GM18867 (cell line): ENCODE measurements around the gene KIAA1614.

Experiments used
- ATAC-seq: cut with Tn5 transposase; IDR thresholded peaks from one replicate; pipeline ENCODE4 v1.9.1; 2021; ENCODE audit warnings: mild to moderate bottlenecking, moderate library complexity; ENCODE audit not compliant: unreplicated experiment

The KIAA1614 gene

DNA sequence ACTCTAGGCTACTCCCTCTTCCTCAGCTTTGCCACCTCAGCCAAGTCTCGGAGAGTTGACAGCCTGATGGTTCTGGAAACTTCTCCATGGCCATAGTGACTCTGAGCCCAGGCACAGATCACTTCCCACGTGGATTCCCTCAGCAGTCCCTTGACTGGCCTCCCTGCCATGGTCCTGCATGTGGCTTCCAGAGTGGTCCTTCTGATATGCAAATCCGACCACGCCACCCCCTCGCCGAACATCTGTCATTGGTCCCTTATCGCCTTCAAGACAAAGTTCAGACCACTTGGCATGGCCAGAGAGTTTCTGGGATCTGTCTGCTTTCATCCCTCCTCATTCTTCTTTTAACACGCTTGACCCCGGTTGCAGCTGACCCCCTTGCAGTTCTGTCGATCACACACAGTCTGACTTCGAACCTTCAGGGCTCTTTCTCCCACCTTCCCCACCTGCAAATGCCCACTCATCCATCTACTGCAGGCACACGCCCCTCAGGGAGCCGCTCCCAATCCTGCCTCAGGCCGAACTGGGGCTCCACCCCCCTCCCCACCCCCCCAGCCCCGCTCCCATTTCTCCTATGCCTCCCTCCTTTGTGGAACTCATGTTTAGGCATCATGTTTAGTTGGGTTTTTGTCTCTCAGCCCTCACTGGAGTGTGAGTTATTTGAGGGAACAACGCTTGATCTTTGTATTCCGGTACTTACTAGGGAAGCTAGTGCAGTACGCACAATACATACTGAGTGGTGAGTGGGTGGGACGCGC, 29.0 kb downstream of the KIAA1614 start:
- ATAC-seq: no peak

DNA sequence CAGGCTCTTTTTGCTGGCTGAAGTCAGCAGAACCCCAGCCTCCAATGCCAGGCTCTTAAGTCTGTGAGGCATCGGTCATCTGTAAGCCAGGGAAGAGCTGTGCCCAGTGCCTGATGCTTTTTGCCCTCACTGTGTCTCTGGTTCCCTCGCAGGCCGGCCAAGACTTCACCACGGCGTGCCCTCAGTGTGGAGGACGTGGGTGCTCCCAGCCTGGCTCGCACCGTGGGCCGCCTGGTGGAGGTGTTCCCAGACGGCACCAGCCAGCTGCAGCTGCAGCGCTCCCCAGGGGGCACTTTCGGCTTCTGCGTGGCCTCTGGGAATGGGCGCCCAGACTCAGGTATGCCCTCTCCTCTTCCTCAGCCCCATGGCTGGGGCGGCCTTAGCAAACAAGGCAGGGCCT, 32.5 kb downstream of the KIAA1614 start:
- no peak for ATAC-seq

DNA sequence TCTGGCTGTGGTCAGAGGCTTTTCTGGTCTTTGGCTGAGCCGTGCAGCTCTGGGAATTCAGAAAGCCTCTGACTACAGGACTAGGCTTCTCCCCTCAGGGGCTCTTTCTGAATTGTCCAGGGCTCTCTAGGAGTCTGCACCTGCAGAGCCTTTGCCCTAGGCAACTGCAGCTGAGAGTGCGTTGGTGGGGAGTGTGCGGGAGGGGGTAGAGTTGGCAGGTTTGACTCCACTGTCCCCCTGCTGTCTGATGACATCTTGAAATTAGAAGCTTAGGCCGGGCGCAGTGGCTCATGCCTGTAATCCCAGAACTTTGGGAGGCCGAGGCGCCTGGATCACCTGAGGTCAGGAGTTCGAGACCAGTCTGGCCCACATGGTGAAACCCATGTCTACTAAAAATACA, 32.9 kb downstream of the KIAA1614 start:
- ATAC-seq: no peak

DNA sequence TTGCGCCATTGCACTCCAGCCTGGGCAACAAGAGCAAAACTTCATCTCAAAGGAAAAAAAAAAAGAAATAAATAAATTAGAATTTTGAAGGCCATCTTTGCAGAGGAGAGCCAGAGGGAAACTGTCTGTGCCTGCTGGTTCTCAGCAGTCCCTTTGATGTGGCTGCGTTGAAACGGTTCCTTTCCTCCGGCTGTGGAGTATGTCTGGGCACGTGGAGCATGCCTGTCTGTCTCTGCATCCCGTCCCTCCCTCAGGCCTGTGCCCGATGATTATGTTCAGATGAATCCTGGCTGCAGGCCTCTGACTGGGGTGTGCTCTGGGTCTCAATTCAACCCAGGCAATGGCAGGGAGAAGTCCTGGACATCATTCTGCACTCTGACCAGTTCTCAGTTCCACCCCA, 33.4 kb downstream of the KIAA1614 start:
- ATAC-seq: no peak

DNA sequence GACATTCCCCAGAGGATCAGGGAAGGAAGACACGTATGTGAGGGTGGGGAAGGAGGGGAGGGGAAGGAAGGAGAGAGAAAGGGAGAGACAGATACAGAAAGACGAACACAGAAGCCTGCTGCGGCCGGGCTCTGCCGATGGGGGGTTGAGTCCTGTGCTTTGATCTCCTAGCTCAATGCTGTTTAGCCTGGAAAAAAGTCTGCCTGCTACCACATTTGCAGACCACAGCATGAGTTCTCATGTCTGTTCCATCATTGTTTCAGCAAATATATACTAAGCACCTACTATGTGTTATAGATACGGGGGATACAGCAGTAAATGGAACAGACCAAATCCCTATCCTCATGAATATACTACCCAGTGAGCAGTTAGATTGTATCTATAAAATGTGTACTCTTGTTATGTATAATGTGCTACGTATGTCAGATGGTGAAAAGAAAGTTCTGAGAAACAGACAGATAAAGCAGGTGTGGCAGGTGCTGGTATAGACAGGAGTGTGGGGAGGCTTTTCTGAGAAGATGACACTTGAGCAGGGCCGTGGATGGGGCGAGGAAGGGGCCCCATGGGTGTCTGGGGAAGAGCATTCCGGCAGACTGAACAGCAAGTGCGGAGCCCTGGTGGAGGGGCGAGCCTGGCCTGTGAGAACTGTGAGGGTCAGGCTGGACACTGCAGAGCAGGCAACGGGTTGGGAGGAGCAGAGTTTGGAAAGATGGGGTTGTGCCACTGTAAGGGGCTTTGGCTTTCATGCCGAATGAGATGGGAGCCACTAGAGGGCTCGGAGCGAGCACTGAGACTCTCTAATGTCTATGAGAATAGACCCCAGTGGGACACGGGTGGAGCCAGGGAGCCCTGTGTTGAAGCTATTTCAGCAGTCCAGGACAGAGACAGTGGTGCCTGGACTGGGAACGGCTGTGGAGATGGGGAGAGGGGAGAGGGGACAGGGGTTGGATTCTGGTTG, 34.1 kb downstream of the KIAA1614 start:
- no peak for ATAC-seq

DNA sequence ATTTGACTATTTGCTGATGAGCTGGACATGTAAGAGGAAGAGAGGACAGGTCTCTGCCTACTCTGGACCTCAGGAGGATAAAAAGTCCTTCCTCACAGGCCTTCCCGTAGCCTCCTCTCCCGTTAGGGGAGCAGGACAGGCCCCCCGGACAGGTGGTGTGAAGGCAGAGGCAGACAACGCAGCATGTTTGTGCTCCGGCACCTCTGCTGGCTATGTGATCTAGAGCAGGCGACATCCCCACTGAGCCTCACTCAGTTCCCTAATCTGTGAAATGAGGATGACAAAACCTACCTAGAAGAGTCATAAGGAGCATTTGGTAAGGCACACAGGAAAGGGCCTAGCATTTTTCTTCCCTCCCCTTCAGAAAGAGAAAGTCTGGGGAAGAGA, 34.8 kb downstream of the KIAA1614 start:
- ATAC-seq: no peak

DNA sequence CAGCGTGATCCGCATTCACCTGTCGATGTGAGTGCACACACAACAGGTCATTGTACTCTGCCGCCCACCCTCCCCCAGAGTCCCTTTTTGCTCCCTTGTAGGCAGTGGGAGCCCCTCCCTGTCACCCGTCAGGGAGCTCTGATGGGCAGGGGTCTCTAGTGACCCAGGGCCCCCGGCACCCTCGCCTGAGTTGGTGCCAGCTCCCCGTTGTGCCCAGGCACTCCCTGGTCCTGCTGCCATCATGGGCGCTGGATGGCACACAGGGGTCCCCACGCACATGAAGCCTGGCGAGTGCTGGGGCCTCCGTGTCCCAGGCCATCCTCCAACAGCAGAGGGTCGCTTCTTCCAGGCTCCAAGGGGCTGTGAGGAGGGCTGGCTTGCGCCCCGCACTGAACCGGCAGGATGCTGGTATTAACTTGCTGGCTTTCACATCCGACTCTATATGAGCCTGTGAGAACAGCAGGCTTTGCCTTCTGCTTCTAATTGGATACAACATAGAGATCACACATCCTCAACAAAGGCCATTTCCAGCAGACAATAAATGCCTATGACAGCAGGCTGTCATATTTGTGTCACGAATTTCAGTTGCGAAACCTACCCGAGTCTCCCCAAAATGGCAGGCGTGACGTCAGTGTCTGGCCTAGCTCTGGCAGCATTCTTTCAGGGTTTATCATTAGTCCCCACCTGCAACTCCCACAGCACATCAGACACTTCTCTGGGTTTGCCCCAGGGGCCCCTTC, 35.4 kb downstream of the KIAA1614 start:
- ATAC-seq: no peak

DNA sequence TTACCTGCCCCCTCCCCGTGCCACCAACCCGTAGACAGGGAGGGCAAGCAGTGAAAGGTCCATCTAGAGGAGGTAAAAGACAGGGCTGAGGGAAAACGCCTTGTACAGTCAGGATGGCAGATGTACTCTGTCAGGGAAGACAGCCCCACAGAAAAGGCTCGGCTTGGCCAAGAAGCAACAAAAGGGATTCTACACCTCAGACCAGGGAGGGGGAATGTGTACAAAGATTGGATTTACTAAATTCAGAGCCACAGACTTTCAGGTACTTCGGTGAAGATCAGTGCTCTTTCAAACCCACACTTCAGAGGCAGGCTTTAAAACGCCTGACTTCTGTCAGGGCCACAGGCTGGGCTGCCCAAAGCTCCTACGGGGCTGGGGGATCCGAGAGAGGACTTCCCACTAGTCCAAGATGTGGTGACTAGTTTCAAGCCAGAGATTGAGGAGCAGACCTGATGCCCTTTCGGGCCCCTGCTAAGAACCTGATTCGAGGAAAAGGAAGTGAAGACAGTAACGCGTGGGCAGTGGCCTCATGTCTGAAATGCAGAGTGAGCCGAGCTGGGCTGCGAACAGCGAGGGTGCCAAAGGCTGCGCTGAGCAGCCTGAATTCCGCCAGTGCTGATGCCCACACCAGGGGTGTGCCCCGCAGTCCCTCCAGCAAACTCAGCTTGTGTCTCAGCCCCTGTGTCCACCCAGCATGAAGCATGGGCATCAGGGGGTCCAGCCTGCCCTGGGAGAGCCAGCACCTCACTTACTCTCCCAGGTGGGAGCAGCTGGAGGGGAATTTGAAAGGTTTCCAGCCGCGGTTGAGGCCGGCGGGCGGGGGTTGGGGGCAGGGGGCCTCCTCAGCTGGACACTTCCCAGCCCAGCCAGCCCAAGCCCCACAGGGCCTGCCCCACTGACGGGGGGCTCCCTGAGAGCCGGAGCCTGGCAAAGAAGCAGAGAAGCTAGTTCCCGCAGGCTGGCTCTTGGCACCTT, 36.2 kb downstream of the KIAA1614 start:
- ATAC-seq: no peak

DNA sequence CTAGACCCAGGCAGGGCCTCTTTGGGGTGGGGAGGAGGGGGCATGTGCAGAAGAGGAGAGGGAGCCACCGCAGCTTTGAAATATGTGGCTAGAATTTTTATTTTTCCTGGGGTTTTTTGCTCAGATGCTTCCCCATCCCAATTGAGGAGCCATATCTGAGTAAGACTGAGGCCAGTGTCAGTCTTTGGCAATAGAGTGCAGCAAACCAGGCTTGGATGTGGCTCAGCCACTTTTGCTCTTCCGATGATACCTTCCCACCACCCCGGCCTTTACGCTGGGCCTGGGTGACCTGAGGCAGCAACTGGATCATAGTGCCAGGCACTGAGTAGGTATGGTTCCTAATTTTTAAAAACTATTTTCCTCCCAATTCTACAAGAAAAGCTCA, 36.9 kb downstream of the KIAA1614 start:
- ATAC-seq: no peak

DNA sequence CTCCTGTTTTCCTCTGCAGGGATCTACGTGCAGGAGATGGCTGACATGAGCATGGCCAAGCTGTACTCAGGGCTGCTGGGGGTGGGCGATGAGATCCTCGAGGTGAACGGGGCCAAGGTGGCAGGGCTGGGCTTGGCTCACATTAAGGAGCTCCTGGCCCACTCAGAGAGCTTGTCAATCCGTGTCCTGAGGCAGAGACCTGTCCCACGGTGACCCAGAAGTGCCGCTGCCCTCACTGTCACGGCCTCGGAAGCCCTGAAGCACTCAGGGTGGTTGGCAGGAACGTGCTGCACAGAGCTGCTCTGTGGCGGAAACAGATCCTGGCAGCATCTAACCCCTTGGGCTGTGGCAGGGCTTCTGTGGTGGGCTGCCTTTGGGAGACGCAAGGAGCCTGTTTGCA, 37.6 kb downstream of the KIAA1614 start:
- ATAC-seq: no peak

DNA sequence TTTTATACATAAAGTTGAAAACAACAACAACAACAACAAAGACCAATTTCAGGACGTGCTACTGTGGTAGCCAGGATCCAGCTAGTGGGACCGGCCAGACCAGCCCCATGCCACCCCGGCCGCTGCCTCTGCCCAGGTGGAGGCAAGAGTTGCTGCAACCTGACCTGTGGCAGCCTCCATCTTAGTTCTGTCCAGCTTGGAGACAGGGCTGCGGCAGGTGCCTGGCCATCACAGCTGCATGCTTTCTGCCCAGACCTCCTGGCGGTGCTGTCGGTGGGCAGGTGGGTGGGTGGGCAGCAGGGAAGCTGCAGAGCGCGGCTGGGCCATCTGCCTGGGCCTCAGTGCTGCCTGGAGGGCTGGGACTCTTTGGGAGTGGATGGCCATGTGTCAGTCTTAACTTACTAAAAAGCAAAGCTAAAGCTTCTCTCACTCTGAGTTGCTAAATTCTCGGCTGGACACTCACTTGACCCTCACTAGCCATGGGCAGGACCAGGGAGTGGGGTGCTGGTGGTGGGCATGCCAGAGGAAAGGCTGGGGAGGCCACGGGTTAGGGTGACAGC, 38.6 kb downstream of the KIAA1614 start:
- ATAC-seq: no peak

DNA sequence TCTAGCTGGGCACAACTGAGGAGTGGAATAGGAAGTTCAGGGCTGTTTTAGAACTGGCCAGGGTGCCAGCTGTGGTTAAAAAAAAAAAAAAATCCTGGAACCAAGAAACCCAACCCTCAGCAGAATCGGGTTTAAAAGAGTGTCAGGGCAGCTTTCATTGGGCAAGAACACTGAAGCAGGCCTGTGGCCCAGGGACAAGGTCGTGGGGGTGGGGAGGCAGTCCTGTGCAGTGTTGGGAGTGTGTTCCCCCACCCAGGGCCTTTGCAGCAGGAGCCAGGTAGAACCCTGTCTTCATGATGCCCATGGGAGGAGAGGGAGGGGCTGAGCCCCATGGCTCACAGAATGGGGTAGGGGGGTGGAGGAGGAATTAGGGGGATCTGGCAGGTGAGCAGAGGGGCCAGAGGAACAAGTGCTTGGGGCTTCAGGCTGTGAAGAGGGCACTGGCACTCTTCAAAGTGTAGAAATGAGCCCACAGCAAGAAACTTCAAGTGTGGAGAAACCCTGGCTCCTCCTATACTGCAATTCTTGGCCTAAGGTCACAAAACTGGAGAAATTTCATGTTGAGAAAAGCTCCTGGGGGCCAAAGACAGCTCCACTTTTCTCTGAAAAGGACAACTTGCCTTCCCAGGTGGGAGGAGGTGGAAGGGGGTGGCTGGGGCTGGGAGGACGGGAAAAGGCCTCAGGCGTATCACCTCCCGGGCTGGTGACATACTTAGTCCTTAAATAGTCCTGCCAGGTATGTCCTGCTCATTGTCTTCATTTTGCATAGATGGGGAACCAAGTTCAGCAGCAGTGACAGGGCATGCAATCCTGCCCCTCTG, 39.3 kb downstream of the KIAA1614 start:
- ATAC-seq: no peak

DNA sequence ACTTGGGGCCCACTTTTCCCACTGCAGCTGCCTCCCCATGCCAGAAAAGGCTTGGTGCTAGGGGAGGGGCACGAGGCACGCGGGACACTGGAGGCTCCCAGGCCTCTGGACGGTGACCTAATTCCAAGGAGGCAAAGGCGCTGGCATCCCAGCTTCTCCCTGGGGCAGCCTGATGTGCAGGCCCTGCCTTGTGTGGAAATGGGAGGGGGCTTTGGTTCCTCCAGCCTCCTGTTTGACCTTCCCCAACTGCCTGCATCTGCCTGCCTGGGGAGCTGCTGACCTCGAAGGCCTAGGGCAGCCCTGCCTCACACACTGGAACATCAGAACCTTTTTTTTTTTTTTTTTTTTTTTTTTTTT, 39.9 kb downstream of the KIAA1614 start:
- ATAC-seq: no peak

DNA sequence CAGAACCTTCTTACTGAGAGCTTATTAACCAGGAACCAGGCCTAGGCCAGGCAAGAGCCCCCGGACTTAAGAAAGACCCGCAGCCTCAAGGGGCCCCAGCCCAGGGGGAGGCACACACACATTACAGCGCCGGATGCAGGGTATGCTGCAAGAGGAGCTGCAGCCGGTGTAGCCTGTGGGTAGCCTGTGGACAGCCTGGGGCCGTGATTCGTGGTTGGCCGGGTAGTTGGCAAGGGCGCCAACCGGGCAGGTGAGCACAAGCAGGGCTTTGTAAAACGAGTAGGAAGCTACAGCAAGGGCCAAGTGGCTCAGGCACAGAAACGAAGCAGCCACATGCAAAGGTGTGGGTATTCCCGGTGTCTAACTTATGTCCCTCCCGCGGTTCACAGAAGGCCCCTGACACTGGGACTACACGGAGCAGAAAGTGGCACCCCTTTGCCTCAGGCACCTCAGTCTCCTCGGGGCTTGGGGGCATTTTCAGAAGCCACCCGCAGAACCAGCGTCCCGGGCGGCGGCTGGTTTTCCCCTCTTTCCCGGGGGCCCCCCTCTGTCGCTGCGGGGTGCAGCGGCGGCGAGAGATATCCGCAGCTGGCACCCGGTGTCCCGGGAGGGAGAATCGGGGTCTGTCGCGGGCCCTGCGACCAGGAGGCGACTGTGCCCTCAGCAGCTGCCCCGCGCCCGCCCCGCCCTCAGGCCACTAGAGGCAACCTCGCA, 40.8 kb downstream of the KIAA1614 start:
- ATAC-seq: peak; percentile 13

DNA sequence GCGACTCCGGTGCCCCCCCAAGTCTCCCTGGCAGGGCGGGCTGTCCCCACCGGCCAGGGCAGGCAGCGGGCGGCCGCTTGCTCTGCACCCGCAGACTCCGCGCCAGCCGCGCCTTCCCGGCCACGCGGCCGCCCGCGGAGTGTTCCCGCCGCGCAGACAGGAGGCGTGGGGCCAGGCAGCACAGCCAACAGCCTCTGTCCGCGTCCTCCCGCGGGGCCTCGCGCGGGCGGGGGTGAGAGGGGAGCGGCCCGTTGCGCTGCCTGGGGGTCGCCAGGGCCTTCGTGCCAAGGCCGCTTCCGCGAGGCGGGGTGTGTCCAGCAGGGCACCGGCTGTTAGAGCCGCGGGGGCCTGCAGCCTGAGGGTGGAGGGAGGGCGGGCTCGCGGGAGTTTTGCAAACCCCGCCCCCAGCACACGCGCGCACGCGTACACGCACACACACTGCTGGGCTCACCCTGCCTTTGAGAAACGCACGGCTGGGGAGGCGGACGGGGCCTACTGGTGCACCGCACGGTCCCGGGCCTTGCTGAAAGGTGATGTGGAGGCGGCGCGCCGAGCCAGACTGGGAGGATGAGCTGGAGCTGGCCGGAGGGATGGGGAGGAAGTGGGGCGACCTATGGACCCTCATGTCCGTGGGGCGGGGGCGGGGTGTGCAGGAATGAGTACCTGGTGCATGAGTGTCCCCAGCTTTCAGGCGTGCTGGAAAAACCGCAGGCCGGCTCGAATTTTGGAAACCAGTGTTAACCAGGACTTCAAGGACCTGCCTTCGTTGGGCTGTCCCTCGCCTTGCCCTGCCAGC, 41.5 kb downstream of the KIAA1614 start:
- ATAC-seq: peak; percentile 82

DNA sequence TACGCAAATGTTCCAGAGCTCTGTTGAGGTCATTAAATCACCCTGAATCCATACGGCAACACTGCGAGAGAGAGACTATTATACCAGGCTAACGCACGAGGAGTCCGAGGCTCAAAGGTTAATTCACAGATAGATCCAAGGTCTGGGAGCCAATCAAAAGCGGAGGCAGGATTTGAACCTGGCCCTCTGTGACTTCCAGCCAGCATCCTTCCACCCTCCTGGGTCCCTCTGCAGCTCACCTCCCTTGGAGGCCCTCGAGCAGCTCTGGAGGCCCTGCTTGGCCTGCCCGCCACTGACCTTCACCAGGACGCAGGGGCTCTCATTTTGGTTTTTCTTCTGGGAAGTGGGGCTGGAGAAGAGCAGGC, 42.1 kb downstream of the KIAA1614 start:
- no peak for ATAC-seq

DNA sequence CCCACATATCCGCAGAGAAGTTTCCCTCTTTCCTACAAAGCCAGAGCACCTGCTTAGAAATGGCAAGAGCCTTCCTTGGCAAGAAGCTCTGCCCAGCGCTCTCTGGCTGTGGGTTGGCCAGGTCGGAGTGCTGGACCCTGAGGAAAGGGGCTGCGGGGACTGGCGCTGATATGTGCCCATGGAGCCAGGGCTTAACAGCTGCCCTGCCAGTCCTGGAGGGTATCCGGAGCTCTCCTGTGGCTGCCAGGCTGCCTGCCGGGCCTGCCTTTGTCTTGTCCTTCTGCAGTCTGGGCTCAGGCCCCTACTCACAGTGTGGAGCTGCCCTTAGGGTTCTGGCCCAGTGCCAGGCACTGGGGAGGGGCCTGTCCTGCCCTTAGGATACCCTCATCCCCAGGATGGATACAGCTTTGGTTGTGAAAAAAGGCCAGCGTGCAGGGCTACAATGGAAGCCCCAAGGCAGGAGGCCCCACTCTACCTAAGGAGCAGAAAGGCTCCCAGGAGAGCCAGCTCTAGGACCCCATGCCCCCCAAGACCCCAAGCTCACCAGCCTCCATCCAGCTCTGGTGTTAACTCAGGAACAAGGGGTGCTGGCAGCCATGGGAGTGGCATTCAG, 43.4 kb downstream of the KIAA1614 start:
- no peak for ATAC-seq
